MV-4-11 (cell line): ENCODE measurements around the gene ULK2.

ENCODE experiments used
- DNase-seq: peaks from one replicate; lab custom pipeline; 2025; lab: John Stamatoyannopoulos, UW

Gene ULK2

GRCh38 chr17:19726631-19727376 is 140.9 kb downstream of the ULK2 start:
- DNase-seq: no peak

GRCh38 chr17:19725486-19725885 is 142.2 kb downstream of the ULK2 start:
- peak; percentile 10 for DNase-seq

DNA sequence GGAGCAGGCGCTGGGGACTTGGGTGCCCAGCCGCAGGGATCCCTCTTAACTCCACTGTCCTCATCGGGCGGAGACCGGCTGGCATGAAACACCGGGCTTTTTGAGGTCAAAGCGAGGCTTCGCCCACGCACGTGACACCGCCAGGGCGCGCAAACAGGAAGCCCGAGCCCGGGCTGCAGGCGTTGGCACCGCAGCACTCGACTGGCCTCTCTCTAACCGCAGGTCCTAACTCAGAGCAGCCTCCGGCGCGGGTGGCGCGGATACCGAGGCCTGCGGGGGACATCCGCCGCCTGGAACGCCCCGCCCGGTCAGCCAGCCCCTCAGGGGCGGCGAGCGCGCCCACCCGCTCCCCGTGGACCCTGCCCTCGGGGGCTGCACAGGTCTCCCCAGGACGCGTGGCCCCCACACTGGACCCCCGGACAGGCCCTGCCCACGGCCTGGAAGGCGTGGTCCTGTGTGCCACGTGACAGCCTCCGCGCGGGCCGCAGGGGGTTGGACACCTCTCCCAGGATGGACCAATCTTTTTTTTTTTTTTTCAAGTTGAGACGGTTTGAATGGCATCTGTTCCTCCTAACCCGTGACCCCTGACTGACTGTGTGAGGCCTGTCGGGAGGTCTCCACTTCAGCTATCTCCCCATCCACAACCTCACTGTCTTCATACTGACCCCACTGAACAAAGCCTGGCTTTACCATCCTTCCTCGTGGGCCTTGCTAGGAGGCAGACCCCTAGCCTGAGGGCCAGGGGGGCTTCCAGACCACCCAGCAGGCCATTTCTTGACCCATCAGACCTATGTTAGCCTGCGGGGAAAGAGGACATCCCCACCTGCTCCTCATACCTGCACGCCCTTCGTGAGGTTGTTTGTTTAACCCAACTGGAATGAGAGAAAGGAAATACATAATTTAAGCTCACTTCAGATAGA is 143.0 kb downstream of the ULK2 start:
- peak; percentile 71 for DNase-seq

- no peak for DNase-seq
These were observed 143.8 kb downstream of the ULK2 start for GRCh38 chr17:19723964-19724363.
